Right lobe of liver (tissue), 4 donors: ENCODE measurements around the gene SMPD3.

ENCODE experiments used
- POLR2A ChIP-seq: fragments of 450-650 bp; IDR thresholded peaks from one replicate; pipeline ENCODE4 v1.6.1; 2017; ENCODE audit warnings: antibody characterized with exemption, mild to moderate bottlenecking
- TF ChIP-seq, protein P1 (sequence below), 4 donors: fragments of 200-600 bp in 3 of 4; fragments of 450-650 bp in 1 of 4; IDR thresholded peaks; one replicate each; pipeline versions ENCODE4 v1.5.1 to v1.8.0; 2016 to 2022; ENCODE audit warnings: antibody characterized with exemption in 4 of 4, mild to moderate bottlenecking in 2 of 4
- donor health status: DM: no; HTN: no; CAD: no.
- donor health status: DM: no; HTN: no; CAD: no.
- donor health status: DM: no; HTN: yes; CAD: no.

GRCh38 chr16:68348639-68349445, 99.5 kb downstream of the SMPD3 start:
- TF ChIP-seq, protein P1, sequence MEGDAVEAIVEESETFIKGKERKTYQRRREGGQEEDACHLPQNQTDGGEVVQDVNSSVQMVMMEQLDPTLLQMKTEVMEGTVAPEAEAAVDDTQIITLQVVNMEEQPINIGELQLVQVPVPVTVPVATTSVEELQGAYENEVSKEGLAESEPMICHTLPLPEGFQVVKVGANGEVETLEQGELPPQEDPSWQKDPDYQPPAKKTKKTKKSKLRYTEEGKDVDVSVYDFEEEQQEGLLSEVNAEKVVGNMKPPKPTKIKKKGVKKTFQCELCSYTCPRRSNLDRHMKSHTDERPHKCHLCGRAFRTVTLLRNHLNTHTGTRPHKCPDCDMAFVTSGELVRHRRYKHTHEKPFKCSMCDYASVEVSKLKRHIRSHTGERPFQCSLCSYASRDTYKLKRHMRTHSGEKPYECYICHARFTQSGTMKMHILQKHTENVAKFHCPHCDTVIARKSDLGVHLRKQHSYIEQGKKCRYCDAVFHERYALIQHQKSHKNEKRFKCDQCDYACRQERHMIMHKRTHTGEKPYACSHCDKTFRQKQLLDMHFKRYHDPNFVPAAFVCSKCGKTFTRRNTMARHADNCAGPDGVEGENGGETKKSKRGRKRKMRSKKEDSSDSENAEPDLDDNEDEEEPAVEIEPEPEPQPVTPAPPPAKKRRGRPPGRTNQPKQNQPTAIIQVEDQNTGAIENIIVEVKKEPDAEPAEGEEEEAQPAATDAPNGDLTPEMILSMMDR (IDR thresholded peaks at IDR 0.05): no peak
- TF ChIP-seq POLR2A: no peak
